Measurements from ENCODE around the gene TPSG1. TPM values are rescaled to one million over a fixed set of nuclear protein-coding genes. Genes with fewer than 3 reads are reported as not detected.

The TPSG1 gene
- total RNA-seq, 1 experiment from 2014 or later = not detected

DNA sequence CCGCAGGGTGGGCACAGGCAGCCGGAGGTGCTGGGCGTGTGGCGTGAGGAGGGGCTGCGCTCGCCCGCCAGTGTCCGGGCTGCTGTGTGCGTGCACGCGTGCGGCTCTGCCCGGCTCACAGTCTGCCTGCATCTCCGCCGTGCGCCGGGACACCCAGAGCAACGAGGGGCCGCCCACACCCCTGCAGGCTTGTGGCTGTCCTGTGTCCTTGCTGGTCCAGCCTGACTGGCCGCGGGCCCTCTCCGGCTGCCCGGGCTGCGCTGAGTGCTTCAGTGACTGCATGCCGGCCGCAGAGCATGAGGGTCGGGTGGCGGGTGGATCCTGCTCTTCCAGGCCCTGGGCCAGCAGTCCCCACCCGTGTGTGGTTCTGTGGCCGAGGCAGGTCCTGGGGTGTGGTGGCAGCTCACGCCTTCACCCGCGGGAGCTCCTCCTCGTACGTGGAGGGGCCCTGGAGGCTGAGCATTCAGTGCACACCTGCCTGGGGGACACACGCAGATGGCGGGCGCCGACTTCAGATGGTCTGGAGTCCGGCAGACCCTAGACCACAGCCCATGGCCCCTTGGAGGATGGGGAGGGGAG is 12.4 kb downstream of the TPSG1 start:
- Histone ChIP-seq H3K4me1 (ENCODE audit: control insufficient read depth in 1 of 2, insufficient read depth in 2 of 2, low read length in 2 of 2) (no peaks in the 10 kb centered on the region), H3K4me3 (replicated peaks in 1 of 2; ENCODE audit: low read depth in 1 of 2, low read length in 2 of 2) (no peak overlapping the region), H4K20me1 (ENCODE audit: insufficient read depth) (no peaks in the 10 kb centered on the region), H3K4me2 (ENCODE audit: low read length) (no peak overlapping the region), H3K79me2 (ENCODE audit: insufficient read depth, low read length) (no peaks in the 10 kb centered on the region), H2AFZ (ENCODE audit: low read depth, low read length, poor library complexity, severe bottlenecking) (no peak overlapping the region), H3K36me3 (ENCODE audit: control insufficient read depth in 1 of 2, insufficient read depth in 2 of 2, low read length in 2 of 2) (no peaks in the 10 kb centered on the region), H3K9me2 (ENCODE audit: insufficient read depth) (no peaks in the 10 kb centered on the region), H3K27ac (ENCODE audit: low read depth, low read length) (no peak overlapping the region), H3K27me3 (ENCODE audit: insufficient read depth, low read length) (no peaks in the 10 kb centered on the region), H3K9me3 (ENCODE audit: control insufficient read depth in 1 of 2, insufficient read depth in 1 of 2, low read depth in 1 of 2, low read length in 2 of 2) (no peaks in the 10 kb centered on the region), H3K9ac (ENCODE audit: low read length) (no peak overlapping the region)
- TF ChIP-seq SIN3A (IDR thresholded peaks at IDR 0.05; ENCODE audit: low read depth) = no peak
- TF ChIP-seq SP1 (IDR thresholded peaks at IDR 0.05; ENCODE audit: low read depth) = no peak
- TF ChIP-seq CBX3 (IDR thresholded peaks at IDR 0.05; ENCODE audit: low read depth) = no peak
- TF ChIP-seq POLR2A (IDR thresholded peaks at IDR 0.05; ENCODE audit: borderline replicate concordance, extremely low read depth, insufficient read depth, insufficient read length) = no peak
- no peak for TF ChIP-seq FOSL1 (IDR thresholded peaks at IDR 0.05; ENCODE audit: low read depth)
- TF ChIP-seq EGR1 (IDR thresholded peaks at IDR 0.05; ENCODE audit: low read depth) = no peak
- TF ChIP-seq EZH2 (IDR thresholded peaks at IDR 0.05) = no peak
- no peak for TF ChIP-seq CTCF (IDR thresholded peaks at IDR 0.05 in 2 of 3, conservative IDR thresholded peaks at IDR 0.05 in 1 of 3; ENCODE audit: borderline replicate concordance in 1 of 3, insufficient read depth in 1 of 3, low read depth in 2 of 3, low read length in 2 of 3)
- TF ChIP-seq JUND (IDR thresholded peaks at IDR 0.05) = no peak
- no peak for TF ChIP-seq SRF (IDR thresholded peaks at IDR 0.05; ENCODE audit: low read depth)
- TF ChIP-seq, protein P1, sequence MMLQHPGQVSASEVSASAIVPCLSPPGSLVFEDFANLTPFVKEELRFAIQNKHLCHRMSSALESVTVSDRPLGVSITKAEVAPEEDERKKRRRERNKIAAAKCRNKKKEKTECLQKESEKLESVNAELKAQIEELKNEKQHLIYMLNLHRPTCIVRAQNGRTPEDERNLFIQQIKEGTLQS (IDR thresholded peaks at IDR 0.05) = no peak
- no peak for TF ChIP-seq YY1 (IDR thresholded peaks at IDR 0.05; ENCODE audit: extremely low read depth, insufficient replicate concordance, low read depth, low read length)
- no peak for TF ChIP-seq MAX (IDR thresholded peaks at IDR 0.05)
- TF ChIP-seq CEBPB (IDR thresholded peaks at IDR 0.05; ENCODE audit: low read depth) = no peak
- TF ChIP-seq EZH2phosphoT487 (IDR thresholded peaks at IDR 0.05; ENCODE audit: borderline replicate concordance) = no peak
- TF ChIP-seq ZFX (IDR thresholded peaks at IDR 0.05) = no peak
- no peak for TF ChIP-seq RAD21 (IDR thresholded peaks at IDR 0.05; ENCODE audit: low read depth)
- TF ChIP-seq ELF1 (IDR thresholded peaks at IDR 0.05; ENCODE audit: borderline replicate concordance, low read depth) = no peak
- CTCF ChIA-PET = no interaction called here
- POLR2A ChIA-PET = no interaction called here
- BruUV-seq (replicated peaks) = no TSS peak
- intact Hi-C loops (cut with micrococcal nuclease) = no loop called here
- DNase-seq (ENCODE audit: low read depth, low spot score) (no peak), ATAC-seq (no peak)
- RAD21 ChIA-PET (ENCODE audit: low non-redundant PET in 1 of 2, low total read pairs in 2 of 2, uncharacterized antibody in 2 of 2, unreplicated experiment in 2 of 2) = no interaction called here
